ENCODE data around the gene SCAP.
"Not testable (repeated sequence)": the region's sequence is repeated elsewhere in the genome, so short reads cannot be mapped to it uniquely, and the experiment has no call there.

SCAP gene

GRCh38 chr3:47475570-47476329, at the start of gene SCAP:
TSS of gene SCAP (minus strand) at chr3:47475941. CDS start at chr3:47442993, 32,948 bp downstream.
- DNase-seq = peak; percentile 41 to 94 (median 87)

GRCh38 chr3:47523310-47524073, 47.8 kb upstream of the SCAP start:
- DNase-seq = no peak

GRCh38 chr3:47522082-47522987, 46.6 kb upstream of the SCAP start:
- DNase-seq = peak in 50 of 51 donors; percentile 18 to 85 (median 65)

- no peak for DNase-seq
These were observed 45.0 kb upstream of the SCAP start for GRCh38 chr3:47520756-47521155.

- no peak for DNase-seq
These were observed 42.2 kb upstream of the SCAP start for GRCh38 chr3:47517937-47518336.

DNA sequence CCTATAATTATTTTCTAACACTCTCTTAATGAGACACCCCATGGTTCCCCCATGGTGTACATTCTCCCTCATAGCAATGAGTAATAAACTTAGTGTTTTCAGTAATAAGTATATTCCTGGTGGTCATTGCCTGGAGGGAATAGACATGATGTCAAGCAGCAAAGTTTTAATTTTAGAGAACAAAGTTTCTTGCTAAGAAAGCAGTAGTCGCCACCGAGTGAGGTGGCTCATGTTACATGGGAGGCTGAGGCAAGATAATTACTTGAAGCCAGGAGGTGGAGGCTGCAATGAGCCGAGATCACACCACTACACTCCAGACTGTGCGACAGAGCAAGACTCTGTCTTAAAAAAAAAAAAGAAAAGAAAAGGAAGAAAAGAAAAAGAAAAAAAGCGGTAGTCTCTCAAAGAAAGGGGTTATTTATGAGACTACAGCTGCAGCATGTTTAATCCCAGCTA, 40.2 kb upstream of the SCAP start:
- DNase-seq = no peak

DNA sequence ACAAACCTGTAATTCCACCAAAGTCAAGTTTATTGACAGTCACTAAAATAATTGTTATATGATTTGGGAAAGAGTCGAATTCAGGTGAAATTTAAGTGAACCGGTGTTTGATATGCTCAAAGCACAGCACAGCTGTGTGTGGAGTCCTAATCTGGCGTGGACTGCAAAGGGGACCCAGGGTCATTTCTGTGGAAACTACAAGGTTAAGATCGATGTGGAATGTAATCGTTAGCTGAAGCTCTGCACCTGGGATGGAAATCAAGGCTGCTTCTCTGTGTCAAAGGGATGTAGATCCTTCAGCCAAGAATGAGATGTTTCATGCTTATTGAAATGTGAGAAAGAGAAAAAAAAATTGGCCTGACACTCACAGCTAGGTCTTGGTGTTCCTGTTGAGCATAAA, 39.4 kb upstream of the SCAP start:
- DNase-seq = no peak

DNA sequence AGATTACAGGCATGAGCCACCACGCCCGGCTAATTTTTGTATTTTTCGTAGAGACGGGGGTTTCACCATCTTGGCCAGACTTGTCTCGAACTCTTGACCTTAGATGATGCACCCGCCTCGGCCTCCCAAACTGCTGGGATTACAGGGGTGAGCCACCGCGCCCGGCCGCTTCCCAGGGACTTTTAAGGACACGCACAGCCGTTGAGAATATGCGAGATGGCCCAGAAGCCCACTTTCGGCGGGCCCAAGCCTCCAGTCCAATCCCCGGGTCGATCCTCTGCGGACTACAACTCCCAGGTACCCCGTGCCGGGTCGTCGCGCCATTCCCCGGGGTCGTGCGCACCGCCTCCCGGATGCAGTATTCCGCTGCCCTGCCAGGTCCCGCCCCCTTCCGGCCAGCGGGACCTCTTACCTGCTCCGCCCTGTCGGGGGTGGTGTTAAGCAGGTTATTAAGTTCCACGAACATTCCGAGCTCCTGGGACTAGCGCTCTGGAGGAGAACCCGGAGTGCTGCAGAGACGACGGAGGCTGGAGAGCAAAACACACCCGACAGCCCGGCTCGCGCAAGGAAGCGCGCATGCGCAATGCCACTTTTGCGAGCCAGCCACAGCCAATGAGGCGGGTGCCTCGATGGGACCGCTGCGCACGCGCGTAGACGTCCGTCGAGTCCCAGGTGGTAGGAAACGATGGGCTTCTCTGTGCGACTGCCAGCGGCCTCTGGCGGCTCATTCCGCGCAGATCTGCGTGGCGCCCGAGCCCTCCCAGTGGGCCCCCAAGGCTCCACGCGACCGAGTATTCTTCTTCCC, 37.6 kb upstream of the SCAP start, which contains the start of gene ELP6:
TSS of gene ELP6 (minus strand) at position 588 of the 805 bp plus-strand sequence. CDS start at position 466, 122 bp downstream.
- peak; percentile 87 to 100 (median 97) for DNase-seq

DNA sequence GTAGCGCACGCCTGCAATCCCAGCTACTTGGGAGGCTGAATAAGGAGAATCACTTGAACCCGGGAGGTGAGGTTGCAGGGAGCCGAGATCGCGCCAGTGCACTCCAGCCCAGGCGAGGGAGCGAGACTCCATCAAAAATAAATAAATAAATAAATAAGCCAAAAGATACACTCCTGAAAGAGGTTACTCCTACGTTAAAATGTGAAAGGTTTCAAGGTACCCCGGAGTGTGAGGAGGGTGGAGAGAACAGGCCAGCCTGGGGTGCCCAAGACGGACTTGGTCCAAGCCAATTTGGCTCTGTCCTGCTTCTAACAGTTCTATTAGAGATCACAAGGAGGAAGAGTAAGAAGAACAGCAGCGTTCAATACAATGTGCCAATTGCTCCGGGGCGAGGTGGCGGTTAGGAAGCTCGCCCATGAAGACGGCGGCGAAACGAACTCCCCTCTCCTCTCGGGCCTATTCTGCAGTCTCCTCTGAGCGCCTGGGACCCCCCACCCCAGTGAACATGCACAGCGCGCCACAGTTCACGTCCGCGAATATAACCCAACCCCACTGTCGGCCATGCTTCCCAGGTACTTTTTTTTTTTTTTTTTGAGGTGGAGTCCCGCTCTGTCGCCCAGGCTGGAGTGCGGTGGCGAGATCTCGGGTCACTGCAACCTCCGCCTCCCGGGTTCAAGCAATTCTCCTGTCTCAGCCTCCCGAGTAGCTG, 36.8 kb upstream of the SCAP start:
- peak in 13 of 51 donors; percentile 4 to 33 (median 20) for DNase-seq

DNA sequence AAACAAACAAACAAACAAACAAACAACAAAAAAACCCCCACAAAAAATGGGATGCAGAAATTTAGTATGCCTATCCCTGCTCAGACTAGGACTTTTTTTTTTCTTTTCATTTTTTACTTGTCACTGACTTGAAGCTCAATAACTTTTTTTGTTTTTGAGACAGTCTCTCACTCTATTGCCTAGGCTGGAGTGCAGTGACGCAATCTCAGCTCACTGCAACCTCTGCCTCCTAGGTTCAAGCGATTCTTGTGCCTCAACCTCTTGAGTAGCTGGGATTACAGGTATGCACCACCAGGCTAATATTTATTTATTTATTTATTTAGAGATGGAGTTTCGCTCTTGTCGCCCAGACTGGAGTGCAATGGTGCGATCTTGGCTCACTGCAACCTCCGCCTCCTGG, 29.5 kb upstream of the SCAP start:
- not testable (repeated sequence) for DNase-seq

DNA sequence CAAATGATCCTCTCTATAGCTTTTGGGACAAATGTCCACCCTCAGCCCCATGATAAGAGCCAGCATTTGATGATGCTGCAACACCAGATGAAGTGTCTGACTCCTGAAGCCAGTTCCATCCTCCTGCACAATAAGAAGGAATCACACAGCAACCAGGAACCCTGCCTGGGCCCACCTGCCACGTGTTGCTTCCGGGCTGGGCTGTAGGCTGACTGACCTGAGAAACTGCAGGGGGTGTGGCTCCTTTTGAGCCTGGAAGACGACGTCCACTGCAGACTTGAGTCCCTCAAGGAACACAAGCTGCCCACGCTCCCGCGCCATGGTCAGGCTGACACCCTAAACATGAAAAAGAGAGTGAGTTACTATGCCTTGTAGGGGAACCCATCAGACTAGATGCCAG, 28.4 kb upstream of the SCAP start:
- DNase-seq = no peak

- DNase-seq = no peak
These were observed 27.3 kb upstream of the SCAP start for GRCh38 chr3:47503033-47503432.

GRCh38 chr3:47496892-47497291, 21.2 kb upstream of the SCAP start:
- no peak for DNase-seq

- DNase-seq = no peak
These were observed 20.1 kb upstream of the SCAP start for GRCh38 chr3:47495886-47496285.

- no peak for DNase-seq
These were observed 19.4 kb upstream of the SCAP start for GRCh38 chr3:47495111-47495510.

GRCh38 chr3:47491777-47492176, 16.0 kb upstream of the SCAP start:
- DNase-seq = no peak

DNA sequence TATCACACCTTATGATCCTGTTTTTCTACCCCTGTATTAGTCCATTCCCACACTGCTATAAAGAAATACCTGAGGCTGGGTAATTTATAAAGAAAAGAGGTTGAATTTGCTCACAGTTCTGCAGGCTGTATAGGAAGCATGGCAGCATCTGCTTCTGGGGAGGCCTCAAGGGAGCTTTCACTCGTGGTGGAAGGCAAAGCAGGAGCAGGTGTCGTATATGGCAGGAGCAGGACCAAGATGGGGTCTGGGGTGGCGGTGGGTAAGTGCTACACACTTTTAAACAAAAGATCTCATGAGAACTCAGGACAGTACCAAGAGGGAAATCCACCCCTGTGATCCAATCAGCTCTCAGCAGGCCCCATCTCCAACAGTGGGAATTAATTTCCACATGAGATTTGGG, 15.4 kb upstream of the SCAP start:
- DNase-seq = no peak

DNA sequence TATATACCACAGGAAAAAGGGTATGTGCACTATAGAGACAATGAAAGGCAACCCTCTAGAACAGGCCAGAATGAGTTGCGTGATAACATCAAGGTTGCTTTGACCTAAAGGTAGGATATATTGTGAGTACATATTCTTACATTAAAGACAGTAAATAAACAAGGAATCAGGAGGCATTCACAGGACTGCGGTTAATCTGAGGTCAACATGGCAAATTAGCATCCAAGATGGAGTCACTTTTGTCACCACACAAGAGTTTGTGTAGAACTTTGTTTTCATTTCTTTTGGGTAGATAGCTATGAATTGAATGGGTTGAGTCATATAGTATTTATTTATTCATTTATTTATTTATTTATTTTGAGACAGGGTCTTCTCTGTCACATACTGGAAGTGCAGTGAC, 11.5 kb upstream of the SCAP start:
- DNase-seq = no peak

GRCh38 chr3:47485812-47486211, 10.1 kb upstream of the SCAP start:
- no peak for DNase-seq

- no peak for DNase-seq
These were observed 6.6 kb upstream of the SCAP start for GRCh38 chr3:47482366-47482765.
